Body of pancreas (tissue), 4 donors: ENCODE data around the gene SERPINB10. TPM values are rescaled to one million over a fixed set of nuclear protein-coding genes. Genes with fewer than 3 reads are reported as not detected.
A peak's percentile ranks its signal among the peaks of the same experiment; 100 is the strongest.

Source experiments
- ATAC-seq: fragments of 150-250 bp; one replicate; pipeline ENCODE4 v1.9.1; 2016
- DNase-seq, 4 donors: peaks; one replicate each; pipeline ENCODE4 v3.0.0-alpha.2; 2019
- H3K27ac ChIP-seq, 4 donors: fragments of 200-600 bp; sonication (generic); 1 replicate in 3 of 4; 2 replicates in 1 of 4; pipeline versions ENCODE4 v1.5.1 to v1.6.1; 2016 to 2019; ENCODE audit warnings: mild to moderate bottlenecking in 1 of 4, mixed read lengths in 1 of 4, moderate library complexity in 1 of 4
- H3K27me3 ChIP-seq, 2 donors: fragments of 200-600 bp; sonication (generic); one replicate each; pipeline ENCODE4 v1.6.0; 2016; ENCODE audit warnings: mild to moderate bottlenecking in 1 of 2
- H3K36me3 ChIP-seq, 2 donors: fragments of 200-600 bp; sonication (generic); replicated peaks in 1 of 2; 2 replicates each; pipeline ENCODE4 v1.5.1; 2016; ENCODE audit warnings: low read depth in 2 of 2; ENCODE audit not compliant: insufficient read depth in 1 of 2
- H3K4me1 ChIP-seq: fragments of 200-600 bp; sonication (generic); one replicate; pipeline ENCODE4 v1.6.0; 2016
- H3K4me3 ChIP-seq, 2 donors: fragments of 200-600 bp; sonication (generic); 1 replicate in 1 of 2; 2 replicates in 1 of 2; pipeline ENCODE4 v1.5.1; 2016 to 2019
- H3K9me3 ChIP-seq, 3 donors: fragments of 200-600 bp; sonication (generic); 1 replicate in 2 of 3; 2 replicates in 1 of 3; pipeline ENCODE4 v1.5.1; 2016
- CTCF ChIP-seq, 7 experiments: fragments of 450-650 bp in 4 of 7; fragments of 200-600 bp in 3 of 7; sonication (generic) in 3 of 7; IDR thresholded peaks; one replicate each; pipeline ENCODE4 v1.5.1; 2016 to 2019; ENCODE audit warnings: antibody characterized with exemption in 7 of 7
- POLR2A ChIP-seq, 3 donors: fragments of 450-650 bp; IDR thresholded peaks; one replicate each; pipeline ENCODE4 v1.6.1; 2016; ENCODE audit warnings: antibody characterized with exemption in 3 of 3, mild to moderate bottlenecking in 2 of 3
- whole genome bisulfite sequencing, 2 donors: methylation state at CpG; one replicate each; pipeline ENCODE4 v1.1.5; 2017; 5-methylcytosine and 5-hydroxymethylcytosine counted together
- intact Hi-C: fragments of 100-400 bp; cut with DNase I; formaldehyde crosslinking; loops from one replicate; pipeline ENCODE4 v1.15.1; 2023
- total RNA-seq, 2 donors: library from RNA; depleted of rRNA; stranded (reverse); fragments of >200 nt; gene quantifications; one replicate each; pipeline ENCODE4 v1.1.0, GENCODE V29; 2016

Gene SERPINB10
- total RNA-seq, 2 donors from 2014 or later: not detected

- no peaks in the 10 kb centered on the region for H3K27me3 ChIP-seq
- TF ChIP-seq CTCF (IDR thresholded peaks at IDR 0.05) (no peak), POLR2A (IDR thresholded peaks at IDR 0.05) (no peak)
- ATAC-seq: no peak
- no peak overlapping the region for H3K4me3 ChIP-seq
- peaks cover 12% of the 10 kb centered on the region for H3K4me1 ChIP-seq
- no peak for DNase-seq
- intact Hi-C loops: no loop called here
- no peaks in the 10 kb centered on the region for H3K36me3 ChIP-seq
- peak overlapping the region in 3 of 4 donors; percentile 1 to 66 (median 40) for H3K27ac ChIP-seq
- H3K9me3 ChIP-seq: no peaks in the 10 kb centered on the region
- 41 to 52% methylated on average over 7 of the region's 7 CpGs for WGBS, 2 donors
Observed at GRCh38 chr18:63980027-63980426, 72.3 kb downstream of the SERPINB10 start.

GRCh38 chr18:63980896-63981460 lies 73.2 kb downstream of the SERPINB10 start:
- no peak for ATAC-seq
- no peak for DNase-seq
- Histone ChIP-seq H3K4me1 (peaks cover 12% of the 10 kb centered on the region), H3K36me3 (peaks cover 0 to 2% of the 10 kb centered on the region in 2 donors), H3K9me3 (no peaks in the 10 kb centered on the region), H3K4me3 (no peak overlapping the region), H3K27me3 (no peaks in the 10 kb centered on the region), H3K27ac (peak overlapping the region in 2 of 4 donors; percentile 37 to 58)
- intact Hi-C loops: no loop called here
- 68 to 81% methylated on average over 6 of the region's 6 CpGs for WGBS, 2 donors
- TF ChIP-seq POLR2A (IDR thresholded peaks at IDR 0.05) (no peak), CTCF (IDR thresholded peaks at IDR 0.05) (no peak)

- Histone ChIP-seq H3K4me3 (no peak overlapping the region), H3K36me3 (peaks cover 0 to 4% of the 10 kb centered on the region in 2 donors), H3K27ac (peak overlapping the region in 2 of 4 donors; percentile 37 to 58), H3K4me1 (peaks cover 12% of the 10 kb centered on the region), H3K27me3 (no peaks in the 10 kb centered on the region), H3K9me3 (no peaks in the 10 kb centered on the region)
- ATAC-seq (peak; percentile 71), DNase-seq (no peak)
- TF ChIP-seq CTCF (IDR thresholded peaks at IDR 0.05): no peak
- intact Hi-C loops: no loop called here
- 30 to 49% methylated on average over 2 of the region's 2 CpGs for WGBS, 2 donors
Observed at GRCh38 chr18:63981719-63982118, 74.0 kb downstream of the SERPINB10 start.

- ATAC-seq (no peak), DNase-seq (no peak)
- TF ChIP-seq CTCF (IDR thresholded peaks at IDR 0.05) (no peak), POLR2A (IDR thresholded peaks at IDR 0.05) (no peak)
- Histone ChIP-seq H3K27ac (peak overlapping the region in 2 of 4 donors; percentile 37 to 58), H3K4me3 (no peak overlapping the region), H3K9me3 (no peaks in the 10 kb centered on the region), H3K4me1 (peaks cover 12% of the 10 kb centered on the region), H3K27me3 (no peaks in the 10 kb centered on the region), H3K36me3 (peaks cover 0 to 7% of the 10 kb centered on the region in 2 donors)
- 72 to 78% methylated on average over 3 of the region's 3 CpGs for WGBS, 2 donors
- intact Hi-C loops: no loop called here
Observed at GRCh38 chr18:63982361-63982760, 74.6 kb downstream of the SERPINB10 start.

Other genes starting within 250 kb of the SERPINB10 start
- gene SERPINB3, start 246.1 kb upstream of the SERPINB10 start, total RNA-seq: not detected
- gene SERPINB11, start 205.0 kb upstream of the SERPINB10 start, total RNA-seq: not detected
- not detected for gene SERPINB7, start 132.5 kb upstream of the SERPINB10 start, total RNA-seq
- 1 to 10 TPM in 1 of 2 donors, not detected in 1; 1.6 TPM for gene SERPINB2, start 20.3 kb upstream of the SERPINB10 start, total RNA-seq
- gene HMSD, start 41.3 kb downstream of the SERPINB10 start, total RNA-seq: not detected
- gene SERPINB8, start 62.1 kb downstream of the SERPINB10 start, total RNA-seq: 10 to 100 TPM in 1 of 2 donors, 1 to 10 TPM in 1; 2.9 to 13.5 TPM
- not detected for gene LINC00305, start 241.1 kb downstream of the SERPINB10 start, total RNA-seq